Measurements from ENCODE around the gene GLUD1. TPM values are rescaled to one million over a fixed set of nuclear protein-coding genes. Genes with fewer than 3 reads are reported as not detected.
"Not testable (repeated sequence)": the region's sequence is repeated elsewhere in the genome, so short reads cannot be mapped to it uniquely, and the experiment has no call there.

The GLUD1 gene
- total RNA-seq, 1 donor from 2014 or later = 133 TPM

DNA sequence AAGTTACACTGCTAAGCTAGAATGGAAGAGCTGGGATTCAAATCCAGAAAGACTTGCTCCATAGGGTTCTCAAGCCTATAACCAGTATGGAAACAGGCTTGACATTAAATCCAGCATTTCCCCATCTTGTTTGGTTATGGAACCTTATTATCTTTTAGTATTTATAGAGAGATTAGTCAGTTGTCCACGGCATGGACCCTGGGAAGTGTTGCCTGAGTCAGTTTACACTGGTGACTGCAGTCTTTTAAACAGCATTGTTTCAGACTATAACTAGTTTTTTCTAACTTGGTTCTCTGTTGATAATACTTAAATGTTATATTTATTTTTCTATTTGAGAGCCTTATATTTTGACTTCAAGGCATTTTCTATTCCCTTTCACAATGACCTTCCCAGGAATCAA, 23.5 kb upstream of the GLUD1 start:
- H3K9me3 ChIP-seq; DNase-seq (ENCODE audit: extremely low spot score in 2 of 2); H3K4me3 ChIP-seq; H3K4me1 ChIP-seq; H3K27me3 ChIP-seq; intact Hi-C loops (cut with DNase I); H3K27ac ChIP-seq; H3K36me3 ChIP-seq: not testable (repeated sequence)

DNA sequence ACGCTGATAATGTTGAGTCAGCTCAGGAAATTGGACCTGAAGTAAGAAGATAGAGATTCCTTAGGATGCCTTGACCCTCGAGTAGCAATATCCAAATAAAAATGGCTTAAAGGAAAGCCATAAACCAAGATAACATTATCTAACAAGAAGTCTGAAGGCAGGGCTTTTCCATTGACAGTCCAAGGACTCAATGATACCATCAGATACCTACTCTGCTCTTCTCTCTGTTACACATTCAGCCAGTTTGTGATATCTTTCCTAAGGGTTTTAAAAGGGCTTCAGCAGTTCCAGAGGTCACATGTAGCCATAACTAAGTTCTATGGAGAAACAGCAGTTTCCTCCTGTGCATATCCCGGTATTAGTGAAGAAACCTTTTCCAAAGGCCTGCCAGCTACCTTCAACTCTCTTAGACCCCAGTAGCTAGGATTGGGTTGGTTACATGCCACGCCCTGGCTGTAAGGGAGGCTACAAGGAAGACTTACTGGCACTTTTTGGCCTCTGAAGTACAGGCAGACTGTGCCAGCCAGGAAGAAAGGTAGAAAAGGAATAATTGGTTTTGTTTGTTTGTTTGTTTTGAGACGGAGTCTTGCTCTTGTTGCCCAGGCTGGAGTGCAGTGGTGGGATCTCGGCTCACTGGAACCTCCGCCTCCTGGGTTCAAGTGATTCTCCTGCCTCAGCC, 10.9 kb upstream of the GLUD1 start:
- no peak for DNase-seq (ENCODE audit: extremely low spot score in 2 of 2)
- Histone ChIP-seq H3K4me3 (no peak overlapping the region), H3K27ac (no peak overlapping the region), H3K4me1 (no peaks in the 10 kb centered on the region), H3K9me3 (no peaks in the 10 kb centered on the region), H3K36me3 (peaks cover 0 to 39% of the 10 kb centered on the region in 2 donors), H3K27me3 (no peaks in the 10 kb centered on the region)
- TF ChIP-seq POLR2A (IDR thresholded peaks at IDR 0.05) = no peak
- TF ChIP-seq, protein P1, sequence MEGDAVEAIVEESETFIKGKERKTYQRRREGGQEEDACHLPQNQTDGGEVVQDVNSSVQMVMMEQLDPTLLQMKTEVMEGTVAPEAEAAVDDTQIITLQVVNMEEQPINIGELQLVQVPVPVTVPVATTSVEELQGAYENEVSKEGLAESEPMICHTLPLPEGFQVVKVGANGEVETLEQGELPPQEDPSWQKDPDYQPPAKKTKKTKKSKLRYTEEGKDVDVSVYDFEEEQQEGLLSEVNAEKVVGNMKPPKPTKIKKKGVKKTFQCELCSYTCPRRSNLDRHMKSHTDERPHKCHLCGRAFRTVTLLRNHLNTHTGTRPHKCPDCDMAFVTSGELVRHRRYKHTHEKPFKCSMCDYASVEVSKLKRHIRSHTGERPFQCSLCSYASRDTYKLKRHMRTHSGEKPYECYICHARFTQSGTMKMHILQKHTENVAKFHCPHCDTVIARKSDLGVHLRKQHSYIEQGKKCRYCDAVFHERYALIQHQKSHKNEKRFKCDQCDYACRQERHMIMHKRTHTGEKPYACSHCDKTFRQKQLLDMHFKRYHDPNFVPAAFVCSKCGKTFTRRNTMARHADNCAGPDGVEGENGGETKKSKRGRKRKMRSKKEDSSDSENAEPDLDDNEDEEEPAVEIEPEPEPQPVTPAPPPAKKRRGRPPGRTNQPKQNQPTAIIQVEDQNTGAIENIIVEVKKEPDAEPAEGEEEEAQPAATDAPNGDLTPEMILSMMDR (IDR thresholded peaks at IDR 0.05) = no peak
- TF ChIP-seq POLR2AphosphoS5 (IDR thresholded peaks at IDR 0.05; ENCODE audit: insufficient read depth in 1 of 2, low read depth in 1 of 2) = no peak
- intact Hi-C loops (cut with DNase I) = no loop called here

DNA sequence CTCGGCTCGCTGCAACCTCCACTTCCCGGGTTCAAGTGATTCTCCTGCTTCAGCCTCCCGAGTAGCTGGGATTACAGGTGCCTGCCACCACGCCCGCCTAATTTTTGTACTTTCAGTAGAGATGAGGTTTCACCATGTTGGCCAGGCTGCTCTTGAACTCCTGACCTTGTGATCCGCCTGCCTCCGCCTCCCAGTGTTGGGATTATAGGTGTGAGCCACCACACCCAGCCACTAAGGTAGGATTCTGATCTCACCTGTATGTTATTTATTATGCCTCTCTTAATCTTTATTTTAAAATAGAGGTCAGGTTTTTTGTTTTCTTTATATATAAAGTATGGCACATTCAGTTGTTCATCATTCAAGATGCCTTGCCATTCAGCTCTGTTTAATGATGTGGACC, 10.1 kb upstream of the GLUD1 start:
- H3K4me1 ChIP-seq; H3K27ac ChIP-seq; H3K4me3 ChIP-seq; H3K9me3 ChIP-seq; intact Hi-C loops (cut with DNase I); DNase-seq (ENCODE audit: extremely low spot score in 2 of 2); H3K27me3 ChIP-seq: not testable (repeated sequence)
- H3K36me3 ChIP-seq = peaks cover 0 to 33% of the 10 kb centered on the region in 2 donors

DNA sequence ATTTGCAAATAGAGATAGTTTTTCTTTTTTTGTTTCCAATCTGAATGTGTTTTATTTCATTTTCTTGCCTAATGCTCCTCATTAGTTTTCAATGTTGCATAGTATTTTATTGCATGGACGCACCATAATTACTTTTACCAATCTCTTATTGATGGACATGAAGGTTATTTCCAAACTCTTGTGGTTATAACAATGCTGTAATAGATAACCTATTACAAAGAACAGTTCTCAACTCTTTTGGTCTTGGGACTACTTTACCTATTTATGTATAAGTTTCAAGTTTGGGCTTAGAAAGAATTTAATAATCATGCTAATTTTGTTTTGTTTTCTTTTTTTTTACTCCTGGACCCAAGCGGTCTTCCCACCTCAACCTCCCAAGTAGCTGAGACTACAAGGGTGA, 7.4 kb upstream of the GLUD1 start:
- peaks cover 0 to 34% of the 10 kb centered on the region in 2 donors for H3K36me3 ChIP-seq
- intact Hi-C loops (cut with DNase I) = no loop called here
- no peak for TF ChIP-seq POLR2A (IDR thresholded peaks at IDR 0.05)
- no peak for TF ChIP-seq POLR2AphosphoS5 (IDR thresholded peaks at IDR 0.05; ENCODE audit: insufficient read depth in 1 of 2, low read depth in 1 of 2)
- TF ChIP-seq, protein P1 (IDR thresholded peaks at IDR 0.05) = no peak

DNA sequence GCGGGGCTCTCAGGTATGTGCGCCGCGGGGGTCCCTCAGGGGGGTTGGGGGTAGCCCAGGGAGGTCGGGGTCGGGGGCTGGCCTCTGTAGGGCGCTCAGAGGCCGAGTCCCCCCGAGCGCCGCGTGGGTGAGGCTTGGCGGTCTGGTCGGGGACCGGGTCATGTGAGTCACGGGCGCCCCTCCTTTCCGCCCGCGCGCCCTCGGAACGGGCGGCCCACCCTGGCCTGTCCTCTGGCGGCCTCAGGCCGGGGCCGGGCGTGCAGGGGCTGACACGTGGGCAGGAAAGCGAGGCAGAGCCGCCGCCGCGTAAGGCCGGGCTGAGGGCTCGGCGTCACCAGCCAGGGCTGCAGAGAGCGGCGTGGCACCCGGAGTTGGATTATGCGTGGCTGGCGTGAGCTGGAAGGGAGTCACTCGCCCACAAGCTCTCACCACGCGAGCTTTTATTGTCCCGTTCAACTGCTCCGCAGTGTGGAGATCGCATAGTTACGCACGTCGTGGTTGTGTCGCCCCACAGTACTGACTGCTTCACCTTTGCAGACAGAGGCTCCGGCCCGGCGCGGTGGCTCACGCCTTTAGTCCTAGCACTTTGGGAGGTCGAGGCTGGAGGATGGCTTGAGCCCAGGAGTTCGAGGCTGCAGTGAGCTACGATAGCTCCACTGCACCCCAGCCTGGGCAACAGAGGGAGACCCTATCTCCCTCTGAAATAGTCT, 748 bp upstream of the GLUD1 start:
- H3K36me3 ChIP-seq = peaks cover 0 to 14% of the 10 kb centered on the region in 2 donors
- peak overlapping the region; percentile 75 to 85 for H3K4me3 ChIP-seq
- H3K4me1 ChIP-seq = peaks cover 33% of the 10 kb centered on the region
- H3K27ac ChIP-seq = peak overlapping the region; percentile 98
- no peak for DNase-seq (ENCODE audit: extremely low spot score in 2 of 2)
- no peaks in the 10 kb centered on the region for H3K27me3 ChIP-seq
- H3K9me3 ChIP-seq = no peaks in the 10 kb centered on the region
- no peak for TF ChIP-seq POLR2A (IDR thresholded peaks at IDR 0.05)
- TF ChIP-seq POLR2AphosphoS5 (IDR thresholded peaks at IDR 0.05; ENCODE audit: insufficient read depth in 1 of 2, low read depth in 1 of 2) = peak in 1 of 2 donors; percentile 67
- intact Hi-C loops (cut with DNase I) = no loop called here

More for the DNA sequence above, 7.4 kb upstream of the GLUD1 start:
- Histone ChIP-seq H3K4me3 (no peak overlapping the region), H3K27me3 (no peaks in the 10 kb centered on the region), H3K27ac (no peak overlapping the region), H3K9me3 (no peaks in the 10 kb centered on the region), H3K4me1 (no peaks in the 10 kb centered on the region)
- no peak for DNase-seq (ENCODE audit: extremely low spot score in 2 of 2)

DNA sequence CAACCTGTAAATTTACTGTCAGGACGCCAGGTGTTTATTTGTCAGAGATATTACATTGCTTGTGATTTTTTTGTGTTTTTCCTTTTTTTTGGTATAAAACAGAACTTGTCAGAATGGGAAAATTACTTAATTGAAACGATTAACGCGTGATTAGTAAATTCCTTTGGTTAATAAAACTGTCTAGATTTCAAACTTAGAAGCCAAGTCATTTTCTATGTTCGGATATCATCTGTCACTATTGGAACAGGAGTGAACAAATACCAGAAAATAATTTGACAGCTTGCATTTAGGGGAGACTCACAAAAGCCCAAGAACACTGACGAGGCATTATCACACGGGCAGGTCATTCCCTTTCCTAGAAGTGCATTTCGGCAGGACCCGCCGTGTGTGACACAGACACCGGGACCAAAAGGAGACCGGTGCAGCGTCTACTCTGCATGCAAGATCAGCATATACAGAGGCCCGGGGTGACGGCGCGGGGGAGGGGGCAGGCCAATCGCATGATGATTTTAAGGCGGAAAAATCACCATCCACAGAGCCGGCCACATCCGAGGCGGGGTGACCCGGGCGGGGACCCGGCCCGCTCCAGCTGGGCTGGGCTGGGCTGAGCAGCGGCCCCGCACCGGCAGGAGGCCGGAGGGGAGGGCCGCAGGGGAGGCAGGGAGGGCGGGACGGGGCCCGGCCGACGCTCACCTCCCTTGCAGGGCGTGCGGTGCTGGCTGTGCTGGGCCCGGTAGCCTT, 841 bp downstream of the GLUD1 start:
- intact Hi-C loops (cut with DNase I) = loop anchor here (5.0 kb wide), 1 partner anchor 122 kb away; no protein-coding TSS in a partner anchor
- H3K9me3 ChIP-seq = no peaks in the 10 kb centered on the region
- DNase-seq (ENCODE audit: extremely low spot score in 2 of 2) = no peak
- peak overlapping the region; percentile 89 for H3K27ac ChIP-seq
- no peaks in the 10 kb centered on the region for H3K27me3 ChIP-seq
- peaks cover 48% of the 10 kb centered on the region for H3K4me1 ChIP-seq
- TF ChIP-seq POLR2A (IDR thresholded peaks at IDR 0.05) (no peak), POLR2AphosphoS5 (IDR thresholded peaks at IDR 0.05; ENCODE audit: insufficient read depth in 1 of 2, low read depth in 1 of 2) (peak in 1 of 2 donors; percentile 29)
- TF ChIP-seq, protein P1 (IDR thresholded peaks at IDR 0.05) = no peak
- H3K36me3 ChIP-seq = peaks cover 0 to 10% of the 10 kb centered on the region in 2 donors
- peak overlapping the region; percentile 85 to 93 for H3K4me3 ChIP-seq
